K562 (cell line): ENCODE results near the gene SLC48A1. TPM values are rescaled to one million over a fixed set of nuclear protein-coding genes. Genes with fewer than 3 reads are reported as not detected.

Source experiments
- ATAC-seq: fragments of 200-7000 bp; cut with Tn5 transposase; 3 replicates; pipeline ENCODE4 v1.9.1; 2020; ENCODE audit warnings: moderate library complexity
- BruUV-seq: library from RNA; stranded (reverse); fragments of 400-500 nt; replicated peaks from 2 replicates; lab custom pipeline; 2021; lab: Mats Ljungman, UMichigan
- CTCF ChIA-PET: fragments of 300-600 bp; formaldehyde crosslinking; extraction: SDS; loops from one replicate; lab custom pipeline; 2021; ENCODE audit warnings: low intra/inter-chr PET ratio; lab: Yijun Ruan, JAX
- POLR2A ChIA-PET: fragments of 300-600, 350-650 bp; sonication (Branson Sonifier 250); formaldehyde crosslinking; extraction: SDS; loops from one replicate; lab custom pipeline; 2021; ENCODE audit warnings: antibody characterized with exemption, inconsistent platforms; lab: Yijun Ruan, JAX
- DNase-seq, 4 experiments: peaks; one replicate each; pipeline versions ENCODE4 v3.0.0 to v3.0.0-alpha.2; 2011 to 2018; ENCODE audit warnings: low spot score in 3 of 4, mixed read lengths in 3 of 4; ENCODE audit errors: extremely low read depth in 1 of 4
- FAIRE-seq: peaks from 2 replicates; lab custom pipeline; 2011; peaks lifted over from hg19 to GRCh38; lab: Jason Lieb, UNC
- H2AFZ ChIP-seq: 2 replicates; pipeline ENCODE4 v1.6.0; 2011; ENCODE audit warnings: low read depth, low read length, control low read depth, inconsistent platforms
- H3K27ac ChIP-seq: fragments of 200-600 bp; 3 replicates; pipeline ENCODE4 v1.8.0; 2011; ENCODE audit warnings: low read depth, mild to moderate bottlenecking, control low read depth, inconsistent platforms, low read length, moderate library complexity, mixed read lengths; ENCODE audit errors: extremely low read depth
- H3K27me3 ChIP-seq, 2 experiments: fragments of 300-600 bp in 1 of 2; 2 replicates in 1 of 2; 3 replicates in 1 of 2; pipeline versions ENCODE4 v1.6.0 to v1.8.0; 2011; ENCODE audit warnings: inconsistent platforms in 2 of 2, low read length in 2 of 2, mild to moderate bottlenecking in 1 of 2, mixed read lengths in 1 of 2, moderate library complexity in 1 of 2; ENCODE audit not compliant: control insufficient read depth in 2 of 2, insufficient read depth in 2 of 2
- H3K36me3 ChIP-seq: fragments of 300-600 bp; 3 replicates; pipeline ENCODE4 v1.8.0; 2011; ENCODE audit warnings: mild to moderate bottlenecking, low read length, inconsistent platforms; ENCODE audit not compliant: control insufficient read depth, insufficient read depth
- H3K4me1 ChIP-seq, 2 experiments: fragments of 200-600 bp in 1 of 2; replicated peaks in 1 of 2; 2 replicates in 1 of 2; 3 replicates in 1 of 2; pipeline versions ENCODE4 v1.5.1 to v1.8.0; 2011; ENCODE audit warnings: inconsistent platforms in 2 of 2, low read length in 2 of 2, mild to moderate bottlenecking in 1 of 2, mixed read lengths in 1 of 2, moderate library complexity in 1 of 2; ENCODE audit not compliant: control insufficient read depth in 2 of 2, insufficient read depth in 2 of 2
- H3K4me2 ChIP-seq: 2 replicates; pipeline ENCODE4 v1.6.1; 2011; ENCODE audit warnings: low read length, control low read depth, inconsistent platforms, mixed read lengths; ENCODE audit not compliant: insufficient read depth
- H3K4me3 ChIP-seq: fragments of 200-600 bp; sonication (generic), shearing (Covaris generic); 2 replicates; pipeline ENCODE4 v1.5.1; 2016; ENCODE audit warnings: control low read depth, inconsistent platforms
- H3K79me2 ChIP-seq: fragments of 200-600 bp; 3 replicates; pipeline ENCODE4 v1.8.0; 2011; ENCODE audit warnings: low read length, inconsistent platforms; ENCODE audit not compliant: control insufficient read depth, insufficient read depth
- H3K9ac ChIP-seq, 2 experiments: 2 replicates each; pipeline versions ENCODE4 v1.6.0 to v1.6.1; 2011; ENCODE audit warnings: low read depth in 2 of 2, low read length in 2 of 2, control low read depth in 1 of 2, inconsistent platforms in 1 of 2, mild to moderate bottlenecking in 1 of 2, mixed read lengths in 1 of 2; ENCODE audit not compliant: insufficient read depth in 1 of 2
- H3K9me1 ChIP-seq: one replicate; pipeline ENCODE4 v1.6.0; 2011; ENCODE audit warnings: inconsistent platforms, mild to moderate bottlenecking, low read length, moderate library complexity; ENCODE audit not compliant: control insufficient read depth, insufficient read depth
- H3K9me3 ChIP-seq: replicated peaks from 2 replicates; pipeline ENCODE4 v1.5.1; 2011; ENCODE audit warnings: low read depth, low read length, inconsistent platforms; ENCODE audit not compliant: control insufficient read depth, insufficient read depth
- H4K20me1 ChIP-seq: replicated peaks from 2 replicates; pipeline ENCODE4 v1.6.1; 2011; ENCODE audit warnings: low read length, inconsistent platforms, mixed read lengths; ENCODE audit not compliant: control insufficient read depth, insufficient read depth
- BCOR ChIP-seq: fragments of 450-650 bp; IDR thresholded peaks from 2 replicates; pipeline ENCODE4 v1.6.1; 2016
- GTF2A2 ChIP-seq: IDR thresholded peaks from 2 replicates; pipeline ENCODE4 v1.6.1; 2016; ENCODE audit warnings: mild to moderate bottlenecking, missing genetic modification characterization, missing compliant biosample characterization
- KDM1A ChIP-seq, 2 experiments: fragments of 450-650 bp; IDR thresholded peaks; 2 replicates each; pipeline ENCODE4 v1.6.1; 2016; ENCODE audit warnings: mild to moderate bottlenecking in 2 of 2
- PCBP2 ChIP-seq: fragments of 200-400 bp; formaldehyde crosslinking; IDR thresholded peaks from 2 replicates; pipeline ENCODE4 v1.6.1; 2018; ENCODE audit warnings: low read length, low read depth, mild to moderate bottlenecking, moderate library complexity; ENCODE audit not compliant: poor library complexity, severe bottlenecking
- ZBTB2 ChIP-seq: fragments of 450-650 bp; IDR thresholded peaks from 2 replicates; pipeline ENCODE4 v1.6.1; 2016; ENCODE audit warnings: antibody characterized with exemption
- WGBS: fragments of 100-300 bp; shearing (Covaris generic); methylation state at CpG from one replicate; pipeline ENCODE4 v1.1.6; 2016; ENCODE audit warnings: low coverage, mixed read lengths; ENCODE audit not compliant: insufficient coverage; ENCODE audit errors: missing lambda C conversion rate; 5-methylcytosine and 5-hydroxymethylcytosine counted together
- in situ Hi-C: fragments of 300-500 bp; cut with MboI; formaldehyde crosslinking; loops from 4 replicates; pipeline ENCODE4 v1.15.0; 2018; ENCODE audit warnings: inconsistent platforms, mixed read lengths
- intact Hi-C: fragments of 100-400 bp; cut with micrococcal nuclease; formaldehyde crosslinking; loops from 2 replicates; pipeline ENCODE4 v1.14.2; 2022
- polyA plus RNA-seq, 8 experiments: library from polyadenylated mRNA; depleted of rRNA in 4 of 8; stranded (reverse) in 5 of 8; unstranded in 3 of 8; fragments of >200 nt; fragmentation: Nextera tagmentation in 2 of 8; fragmentation: Illumina TruSeq in 1 of 8; extraction: Ambion mirVana in 2 of 8; extraction: Trizol in 1 of 8; gene quantifications; 2 replicates each; pipeline versions ENCODE4 v1.2.1 to v1.2.3, GENCODE V29; 2011 to 2014; ENCODE audit warnings: inconsistent platforms in 1 of 8, missing spikeins in 1 of 8
- total RNA-seq, 7 experiments: library from RNA; depleted of rRNA in 6 of 7; stranded (reverse); fragments of >200 nt in 6 of 7; fragmentation: Illumina TruSeq in 2 of 7; extraction: Trizol in 2 of 7; gene quantifications; 2 replicates each; pipeline versions ENCODE4 v1.2.1 to v1.2.3, GENCODE V29; 2011 to 2021; ENCODE audit warnings: low replicate concordance in 1 of 7

Gene SLC48A1
- total and polyA plus RNA-seq, 9 of the 15 experiments (the other 6 are each of a cell fraction or from before 2014, with no cell fraction given): 10.7 to 37.5 (median 18.7) TPM

- BruUV-seq: no TSS peak
- H3K9me1 ChIP-seq: no peaks in the 10 kb centered on the region
- no peak overlapping the region for H3K9ac ChIP-seq
- no peak overlapping the region for H3K4me2 ChIP-seq
- H3K36me3 ChIP-seq: no peaks in the 10 kb centered on the region
- no peaks in the 10 kb centered on the region for H4K20me1 ChIP-seq
- TF ChIP-seq PCBP2 (no peak), BCOR (no peak), KDM1A (IDR thresholded peaks at IDR 0.05) (no peak), ZBTB2 (no peak), GTF2A2 (tag) (no peak)
- intact Hi-C loops (no loop called here), in situ Hi-C loops (no loop called here)
- no peak for ATAC-seq
- ChIA-PET POLR2A (interaction anchor here (1.1 kb wide), 1 partner anchor 17 kb away, joined by 3 read pairs; no protein-coding TSS in a partner anchor), CTCF (no interaction called here)
- H3K4me1 ChIP-seq: peaks cover 14 to 32% of the 10 kb centered on the region in 2 experiments; a peak in 4 of 5 replicates
- no peak for DNase-seq
- no peak for FAIRE-seq
- no peaks in the 10 kb centered on the region for H3K9me3 ChIP-seq
- H3K4me3 ChIP-seq: no peak overlapping the region
- H2AFZ ChIP-seq: no peak overlapping the region
- 68% methylated on average over 4 of the region's 4 CpGs for WGBS
- H3K27ac ChIP-seq: no peak overlapping the region
- no peaks in the 10 kb centered on the region for H3K79me2 ChIP-seq
- peaks cover 9 to 12% of the 10 kb centered on the region in 2 experiments; a peak in 4 of 5 replicates for H3K27me3 ChIP-seq
Measured at GRCh38 chr12:47754126-47754525, 18.9 kb upstream of the SLC48A1 start.
